Activated naive CD4-positive, alpha-beta T cell treated with anti-CD3 and anti-CD28 coated beads, Interleukin-2, amount 50 U/mL, for 72 hours (primary cell): ENCODE measurements around the gene PRIMA1. TPM values are rescaled to one million over a fixed set of nuclear protein-coding genes. Genes with fewer than 3 reads are reported as not detected.

Source experiments
- ATAC-seq, 2 donors: fragments of 150-1000 bp; cut with Tn5 transposase; 2 replicates each; pipeline ENCODE4 v1.10.0; 2021; ENCODE audit warnings: mild to moderate bottlenecking in 2 of 2, moderate library complexity in 2 of 2
- DNase-seq, 2 donors: peaks; one replicate each; pipeline ENCODE4 v3.0.0; 2021 to 2022; ENCODE audit warnings: low spot score in 2 of 2
- H3K27ac Mint-ChIP-seq, 2 donors: one replicate each; pipeline ENCODE4 v1.8.0; 2022; ENCODE audit warnings: mild to moderate bottlenecking in 2 of 2, mixed read lengths in 2 of 2
- H3K36me3 Mint-ChIP-seq, 2 donors: one replicate each; pipeline ENCODE4 v1.8.0; 2022; ENCODE audit warnings: mixed read lengths in 2 of 2
- H3K9me3 Mint-ChIP-seq, 2 donors: one replicate each; pipeline ENCODE4 v1.8.0; 2022; ENCODE audit warnings: mixed read lengths in 2 of 2
- total RNA-seq, 2 donors: library from RNA; stranded (reverse); gene quantifications; one replicate each; pipeline ENCODE4 v1.2.3, GENCODE V29; 2022

Gene PRIMA1
- total RNA-seq, 2 donors from 2014 or later: not detected

GRCh38 chr14:93714605-93715004 lies 73.7 kb downstream of the PRIMA1 start:
- ATAC-seq (no peak), DNase-seq (no peak)
- no peak overlapping the region for H3K27ac Mint-ChIP-seq
- H3K9me3 Mint-ChIP-seq: no peaks in the 10 kb centered on the region
- H3K36me3 Mint-ChIP-seq: no peaks in the 10 kb centered on the region

GRCh38 chr14:93713726-93714405 lies 74.4 kb downstream of the PRIMA1 start:
- ATAC-seq: no peak
- Mint-ChIP-seq H3K36me3 (no peaks in the 10 kb centered on the region), H3K27ac (no peak overlapping the region), H3K9me3 (no peaks in the 10 kb centered on the region)
- no peak for DNase-seq

- Mint-ChIP-seq H3K36me3 (no peaks in the 10 kb centered on the region), H3K27ac (no peak overlapping the region)
These were observed 75.2 kb downstream of the PRIMA1 start for GRCh38 chr14:93712838-93713724.

GRCh38 chr14:93712079-93712837 lies 76.0 kb downstream of the PRIMA1 start:
- ATAC-seq (no peak), DNase-seq (no peak)
- H3K36me3 Mint-ChIP-seq: no peaks in the 10 kb centered on the region
- H3K27ac Mint-ChIP-seq: no peak overlapping the region
- no peaks in the 10 kb centered on the region for H3K9me3 Mint-ChIP-seq

More at GRCh38 chr14:93712838-93713724, 75.2 kb downstream of the PRIMA1 start:
- ATAC-seq: no peak
- DNase-seq: no peak
- H3K9me3 Mint-ChIP-seq: no peaks in the 10 kb centered on the region

GRCh38 chr14:93709249-93709648 lies 79.0 kb downstream of the PRIMA1 start:
- H3K9me3 Mint-ChIP-seq: no peaks in the 10 kb centered on the region
- no peak for ATAC-seq
- no peak for DNase-seq
- no peaks in the 10 kb centered on the region for H3K36me3 Mint-ChIP-seq
- no peak overlapping the region for H3K27ac Mint-ChIP-seq

GRCh38 chr14:93708800-93709199 lies 79.5 kb downstream of the PRIMA1 start:
- no peaks in the 10 kb centered on the region for H3K9me3 Mint-ChIP-seq
- ATAC-seq: no peak
- no peak for DNase-seq
- H3K27ac Mint-ChIP-seq: no peak overlapping the region
- H3K36me3 Mint-ChIP-seq: no peaks in the 10 kb centered on the region

- Mint-ChIP-seq H3K36me3 (no peaks in the 10 kb centered on the region), H3K27ac (no peak overlapping the region), H3K9me3 (no peaks in the 10 kb centered on the region)
- no peak for DNase-seq
- ATAC-seq: no peak
These were observed 80.0 kb downstream of the PRIMA1 start for GRCh38 chr14:93708311-93708734.

GRCh38 chr14:93707475-93707874 lies 80.8 kb downstream of the PRIMA1 start:
- Mint-ChIP-seq H3K36me3 (no peaks in the 10 kb centered on the region), H3K27ac (no peak overlapping the region), H3K9me3 (no peaks in the 10 kb centered on the region)
- DNase-seq (no peak), ATAC-seq (no peak)

- ATAC-seq (no peak), DNase-seq (no peak)
- no peaks in the 10 kb centered on the region for H3K36me3 Mint-ChIP-seq
- H3K9me3 Mint-ChIP-seq: peaks cover 0 to 5% of the 10 kb centered on the region in 2 donors
- no peak overlapping the region for H3K27ac Mint-ChIP-seq
These were observed 81.8 kb downstream of the PRIMA1 start for GRCh38 chr14:93706360-93706955.

GRCh38 chr14:93705513-93706156 lies 82.7 kb downstream of the PRIMA1 start:
- peaks cover 0 to 5% of the 10 kb centered on the region in 2 donors for H3K9me3 Mint-ChIP-seq
- no peak overlapping the region for H3K27ac Mint-ChIP-seq
- H3K36me3 Mint-ChIP-seq: no peaks in the 10 kb centered on the region
- ATAC-seq: no peak
- DNase-seq: no peak

GRCh38 chr14:93703941-93704340 lies 84.3 kb downstream of the PRIMA1 start:
- Mint-ChIP-seq H3K27ac (no peak overlapping the region), H3K9me3 (peaks cover 9 to 15% of the 10 kb centered on the region in 2 donors), H3K36me3 (peaks cover 0 to 6% of the 10 kb centered on the region in 2 donors)
- ATAC-seq: no peak
- no peak for DNase-seq

GRCh38 chr14:93702946-93703345 lies 85.3 kb downstream of the PRIMA1 start:
- no peak for ATAC-seq
- DNase-seq: no peak
- H3K9me3 Mint-ChIP-seq: peaks cover 10 to 16% of the 10 kb centered on the region in 2 donors
- H3K36me3 Mint-ChIP-seq: peaks cover 0 to 6% of the 10 kb centered on the region in 2 donors
- H3K27ac Mint-ChIP-seq: no peak overlapping the region

GRCh38 chr14:93701562-93701961 lies 86.7 kb downstream of the PRIMA1 start:
- H3K36me3 Mint-ChIP-seq: peaks cover 0 to 6% of the 10 kb centered on the region in 2 donors
- H3K9me3 Mint-ChIP-seq: peaks cover 10 to 16% of the 10 kb centered on the region in 2 donors
- no peak overlapping the region for H3K27ac Mint-ChIP-seq
- DNase-seq: no peak
- no peak for ATAC-seq

GRCh38 chr14:93700928-93701327 lies 87.4 kb downstream of the PRIMA1 start:
- Mint-ChIP-seq H3K36me3 (peaks cover 0 to 6% of the 10 kb centered on the region in 2 donors), H3K27ac (no peak overlapping the region), H3K9me3 (peaks cover 10 to 16% of the 10 kb centered on the region in 2 donors)
- DNase-seq: no peak
- no peak for ATAC-seq

GRCh38 chr14:93693914-93694313 lies 94.4 kb downstream of the PRIMA1 start:
- H3K9me3 Mint-ChIP-seq: peaks cover under 1% of the 10 kb centered on the region in 2 donors
- no peaks in the 10 kb centered on the region for H3K36me3 Mint-ChIP-seq
- DNase-seq (no peak), ATAC-seq (no peak)
- H3K27ac Mint-ChIP-seq: no peak overlapping the region
